HUES48 (cell line): ENCODE measurements around the gene FTCD.
A peak's percentile ranks its signal among the peaks of the same experiment; 100 is the strongest.
"Not testable (repeated sequence)": the region's sequence is repeated elsewhere in the genome, so short reads cannot be mapped to it uniquely, and the experiment has no call there.

ENCODE experiments used
- H3K27ac ChIP-seq: one replicate; pipeline ENCODE4 v1.7.0; 2013; ENCODE audit warnings: low read depth, low read length, inconsistent platforms
- H3K27me3 ChIP-seq: 2 replicates; pipeline ENCODE4 v1.6.1; 2013; ENCODE audit warnings: mild to moderate bottlenecking, low read length; ENCODE audit not compliant: control insufficient read depth, insufficient read depth
- H3K36me3 ChIP-seq: 2 replicates; pipeline ENCODE4 v1.6.1; 2013; ENCODE audit warnings: low read length; ENCODE audit not compliant: control insufficient read depth, insufficient read depth
- H3K4me1 ChIP-seq: 2 replicates; pipeline ENCODE4 v1.6.1; 2013; ENCODE audit warnings: mild to moderate bottlenecking, low read length; ENCODE audit not compliant: control insufficient read depth, insufficient read depth
- H3K4me3 ChIP-seq: 2 replicates; pipeline ENCODE4 v1.5.1; 2013; ENCODE audit warnings: mild to moderate bottlenecking, low read depth, low read length
- H3K9ac ChIP-seq: 2 replicates; pipeline ENCODE4 v1.6.1; 2013; ENCODE audit warnings: mild to moderate bottlenecking, low read depth, low read length, moderate library complexity
- H3K9me3 ChIP-seq: 2 replicates; pipeline ENCODE4 v1.6.1; 2013; ENCODE audit warnings: low read length; ENCODE audit not compliant: control insufficient read depth, insufficient read depth

The FTCD gene, protein sequence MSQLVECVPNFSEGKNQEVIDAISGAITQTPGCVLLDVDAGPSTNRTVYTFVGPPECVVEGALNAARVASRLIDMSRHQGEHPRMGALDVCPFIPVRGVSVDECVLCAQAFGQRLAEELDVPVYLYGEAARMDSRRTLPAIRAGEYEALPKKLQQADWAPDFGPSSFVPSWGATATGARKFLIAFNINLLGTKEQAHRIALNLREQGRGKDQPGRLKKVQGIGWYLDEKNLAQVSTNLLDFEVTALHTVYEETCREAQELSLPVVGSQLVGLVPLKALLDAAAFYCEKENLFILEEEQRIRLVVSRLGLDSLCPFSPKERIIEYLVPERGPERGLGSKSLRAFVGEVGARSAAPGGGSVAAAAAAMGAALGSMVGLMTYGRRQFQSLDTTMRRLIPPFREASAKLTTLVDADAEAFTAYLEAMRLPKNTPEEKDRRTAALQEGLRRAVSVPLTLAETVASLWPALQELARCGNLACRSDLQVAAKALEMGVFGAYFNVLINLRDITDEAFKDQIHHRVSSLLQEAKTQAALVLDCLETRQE

DNA sequence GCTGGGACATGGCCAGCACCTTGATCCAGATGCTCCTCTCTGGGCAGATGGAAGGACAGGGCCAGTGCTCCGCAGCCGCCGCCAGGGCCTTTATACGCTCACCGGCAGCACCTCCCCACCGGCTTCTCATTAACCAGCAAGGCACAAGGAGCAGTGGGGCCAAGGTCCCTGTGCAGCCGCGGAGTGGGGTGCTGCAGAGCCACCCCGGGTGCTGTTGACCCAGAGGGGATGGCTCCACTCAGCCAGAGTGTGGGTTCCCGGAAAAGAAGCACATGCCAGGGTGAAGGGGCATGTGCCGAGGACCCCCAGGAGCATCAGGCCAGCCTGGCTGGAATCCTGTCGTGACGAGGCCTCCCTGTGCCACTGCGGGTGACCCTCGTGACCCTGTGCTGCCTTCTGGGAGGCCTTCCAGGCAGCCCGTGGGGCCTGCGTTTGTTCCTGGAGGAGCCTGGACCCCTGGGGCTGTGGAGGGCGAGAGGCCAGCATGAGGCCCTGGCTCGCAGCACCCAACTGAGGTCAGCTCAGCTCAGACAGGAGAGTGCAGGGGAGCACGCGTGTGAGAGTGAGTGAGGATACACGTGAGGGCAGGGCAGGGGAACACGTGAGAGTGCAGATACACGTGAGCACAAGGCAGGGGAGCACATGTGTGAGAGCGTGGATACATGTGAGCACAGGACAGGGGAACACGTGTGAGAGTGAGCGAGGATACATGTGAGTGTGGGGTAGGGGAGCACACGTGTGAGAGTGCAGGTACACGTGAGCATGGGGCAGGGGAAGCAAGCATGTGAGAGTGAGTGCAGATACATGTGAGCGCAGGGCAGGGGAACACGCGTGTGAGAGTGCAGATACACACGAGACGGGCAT lies at the start of gene FTCD:
FTCD (minus strand) TSS at position 66 of the 864 bp plus-strand sequence; CDS start at position 10, 56 bp downstream.
- Histone ChIP-seq H3K9ac (no peak within 1 kb of the TSS), H3K36me3 (no peaks in the 10 kb centered on the region; the same call in 1 of the 2 replicates), H3K27me3 (no peaks in the 10 kb centered on the region), H3K4me1 (0 out of 2 replicates have a peak, but pooled peaks cover 5% of the 10 kb centered on the region), H3K9me3 (no peaks in the 10 kb centered on the region), H3K4me3 (no peak within 1 kb of the TSS), H3K27ac (no peak within 1 kb of the TSS)

DNA sequence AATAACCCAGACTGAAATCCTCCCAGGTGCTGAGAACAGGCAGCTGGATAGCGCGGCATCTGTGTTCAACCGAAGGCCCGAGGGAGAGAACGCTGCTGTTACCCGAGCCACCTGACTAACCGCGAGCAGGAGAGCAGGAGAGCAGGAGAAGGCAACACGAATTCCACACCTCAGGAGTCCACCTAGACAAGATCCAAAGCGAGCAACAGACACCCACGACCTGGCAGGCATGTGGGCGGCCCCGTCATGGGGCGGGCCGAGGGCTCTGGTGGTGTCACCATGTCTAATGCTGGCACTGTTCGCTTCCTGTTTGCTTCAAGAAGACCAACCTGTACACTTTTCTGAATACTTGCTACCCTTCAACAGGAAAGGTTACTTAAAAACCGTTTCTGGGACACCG lies 49.8 kb upstream of the FTCD start:
- Histone ChIP-seq H3K36me3 (peaks cover 77% of the 10 kb centered on the region), H3K9ac (no peak overlapping the region), H3K4me3 (no peak overlapping the region), H3K4me1 (no peaks in the 10 kb centered on the region), H3K27me3 (no peaks in the 10 kb centered on the region), H3K9me3 (no peaks in the 10 kb centered on the region), H3K27ac (no peak overlapping the region)

DNA sequence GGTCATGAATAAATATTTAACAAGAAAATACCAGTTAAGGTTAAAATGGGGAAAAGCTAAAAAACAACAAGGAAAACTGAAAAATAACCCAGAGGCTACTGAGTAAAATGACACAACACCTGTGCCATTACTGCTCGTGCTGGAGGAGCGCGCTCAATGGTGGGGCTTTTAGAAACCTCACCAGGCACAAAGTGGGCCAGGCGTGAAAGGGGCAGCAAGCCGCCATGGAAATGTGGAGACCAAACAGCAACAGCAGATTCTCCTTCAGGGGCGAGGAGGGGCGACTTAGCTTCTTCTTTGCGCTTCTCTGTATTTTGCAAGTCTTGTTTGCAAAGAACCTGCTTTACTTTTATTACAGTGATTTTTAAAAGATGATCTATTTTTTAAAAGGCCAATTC lies 47.8 kb upstream of the FTCD start:
- Histone ChIP-seq H3K9me3 (no peaks in the 10 kb centered on the region), H3K27ac (peak overlapping the region; percentile 11), H3K9ac (no peak overlapping the region), H3K4me3 (no peak overlapping the region), H3K27me3 (no peaks in the 10 kb centered on the region), H3K4me1 (no peaks in the 10 kb centered on the region), H3K36me3 (peaks cover 81% of the 10 kb centered on the region)

DNA sequence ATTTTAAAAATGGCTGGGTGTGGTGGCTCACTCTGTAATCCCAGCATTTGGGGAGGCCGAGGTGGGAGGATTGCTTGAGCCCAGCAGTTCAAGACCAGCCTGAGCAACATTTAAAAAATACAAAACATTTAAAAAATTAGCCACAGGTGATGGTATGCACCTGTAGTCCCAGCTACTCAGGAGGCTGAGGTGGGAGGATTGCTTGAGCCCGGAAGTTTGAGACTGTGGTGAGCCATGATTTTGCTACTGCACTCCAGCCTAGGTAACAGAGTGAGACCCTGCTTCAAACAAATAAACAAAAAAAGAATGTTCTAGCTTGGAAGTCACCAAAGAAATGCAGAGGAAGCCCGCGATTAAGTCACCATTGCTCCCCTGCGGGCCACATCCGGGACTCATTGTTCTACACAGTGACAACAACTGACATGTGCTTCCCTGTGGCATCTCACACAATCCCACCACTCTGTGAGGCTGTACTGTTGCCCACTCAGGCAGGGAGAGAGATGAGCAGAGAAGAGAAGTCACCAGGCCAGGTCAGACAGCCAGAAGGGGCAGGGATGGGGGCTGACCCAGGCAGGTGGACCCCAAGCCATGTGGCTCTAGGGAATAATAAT lies 47.3 kb upstream of the FTCD start:
- Histone ChIP-seq H3K36me3 (peaks cover 81% of the 10 kb centered on the region), H3K27me3 (no peaks in the 10 kb centered on the region), H3K4me1 (no peaks in the 10 kb centered on the region), H3K4me3 (no peak overlapping the region), H3K9me3 (no peaks in the 10 kb centered on the region), H3K9ac (no peak overlapping the region), H3K27ac (peak overlapping the region; percentile 28)

DNA sequence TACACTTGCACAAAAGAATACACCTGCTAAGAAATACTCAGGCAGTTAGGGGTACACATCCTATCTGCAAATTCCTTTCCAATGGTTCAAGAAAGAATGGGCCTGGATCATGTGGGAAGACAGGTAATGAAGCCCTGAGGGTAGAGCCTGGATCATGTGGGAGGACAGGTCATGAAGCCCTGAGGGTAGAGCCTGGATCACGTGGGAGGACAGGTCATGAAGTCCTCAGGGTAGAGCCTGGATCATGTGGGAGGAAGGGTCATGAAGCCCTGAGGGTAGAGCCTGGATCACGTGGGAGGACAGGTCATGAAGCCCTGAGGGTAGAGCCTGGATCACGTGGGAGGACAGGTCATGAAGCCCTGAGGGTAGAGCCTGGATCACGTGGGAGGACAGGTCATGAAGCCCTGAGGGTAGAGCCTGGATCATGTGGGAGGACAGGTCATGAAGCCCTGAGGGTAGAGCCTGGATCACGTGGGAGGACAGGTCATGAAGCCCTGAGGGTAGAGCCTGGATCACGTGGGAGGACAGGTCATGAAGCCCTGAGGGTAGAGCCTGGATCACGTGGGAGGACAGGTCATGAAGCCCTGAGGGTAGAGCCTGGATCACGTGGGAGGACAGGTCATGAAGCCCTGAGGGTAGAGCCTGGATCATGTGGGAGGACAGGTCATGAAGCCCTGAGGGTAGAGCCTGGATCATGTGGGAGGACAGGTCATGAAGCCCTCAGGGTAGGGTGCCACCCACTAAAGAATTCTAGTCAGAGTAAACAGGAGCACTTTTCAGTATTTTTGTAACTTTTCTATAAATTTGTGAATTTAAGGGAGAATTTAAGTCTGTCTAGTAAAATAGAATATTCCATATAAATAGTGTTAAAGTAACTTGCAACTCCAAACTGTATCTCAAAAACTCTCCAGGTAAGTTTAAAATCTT lies 45.8 kb upstream of the FTCD start:
- H3K9ac ChIP-seq, H3K4me1 ChIP-seq, H3K27ac ChIP-seq, H3K27me3 ChIP-seq, H3K4me3 ChIP-seq, H3K9me3 ChIP-seq: not testable (repeated sequence)
- peaks cover 78% of the 10 kb centered on the region for H3K36me3 ChIP-seq

DNA sequence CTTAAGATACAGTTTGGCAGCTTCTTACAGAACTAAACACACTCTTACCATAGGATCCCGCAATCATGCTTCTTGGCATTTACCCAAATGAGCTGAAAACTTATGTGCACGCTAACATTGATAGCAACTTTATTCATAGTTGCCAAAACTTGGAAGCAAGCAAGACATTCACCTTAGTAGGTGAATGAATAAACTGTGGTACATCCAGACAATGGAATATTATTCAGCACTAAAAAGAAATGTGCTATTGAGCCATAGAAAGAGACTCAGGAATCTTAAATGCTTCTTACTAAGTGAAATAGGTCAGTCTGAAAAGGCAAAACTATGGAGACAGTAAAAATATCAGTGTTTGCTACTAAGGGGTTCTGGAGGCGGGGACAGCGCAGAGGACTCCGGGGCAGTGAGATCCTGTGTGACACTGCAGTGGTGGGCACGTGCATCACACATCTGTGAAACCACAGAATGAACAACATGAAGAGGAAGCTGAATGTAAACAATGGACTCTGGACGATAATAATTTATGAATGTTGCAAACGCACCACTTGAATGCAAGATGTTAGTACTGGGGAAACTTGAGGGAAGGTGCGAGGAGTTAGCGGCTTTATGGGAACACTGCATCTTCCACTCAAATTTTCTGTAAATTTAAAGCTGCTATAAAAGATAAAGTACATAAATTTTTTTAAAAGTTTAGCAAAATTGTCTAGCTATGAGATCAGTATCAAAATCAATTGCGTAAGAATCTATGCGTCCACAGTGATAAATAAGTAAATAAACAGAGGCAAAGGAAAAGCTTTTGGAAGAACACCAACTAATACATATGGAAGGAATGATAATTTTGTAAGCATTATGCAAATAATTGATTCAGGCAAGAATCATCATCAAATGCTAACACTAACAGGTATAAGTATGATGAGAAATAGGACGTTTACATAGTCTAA lies 44.3 kb upstream of the FTCD start:
- Histone ChIP-seq H3K4me3 (no peak overlapping the region), H3K4me1 (no peaks in the 10 kb centered on the region), H3K36me3 (peaks cover 78% of the 10 kb centered on the region), H3K9me3 (no peaks in the 10 kb centered on the region), H3K27ac (no peak overlapping the region), H3K27me3 (no peaks in the 10 kb centered on the region), H3K9ac (no peak overlapping the region)

DNA sequence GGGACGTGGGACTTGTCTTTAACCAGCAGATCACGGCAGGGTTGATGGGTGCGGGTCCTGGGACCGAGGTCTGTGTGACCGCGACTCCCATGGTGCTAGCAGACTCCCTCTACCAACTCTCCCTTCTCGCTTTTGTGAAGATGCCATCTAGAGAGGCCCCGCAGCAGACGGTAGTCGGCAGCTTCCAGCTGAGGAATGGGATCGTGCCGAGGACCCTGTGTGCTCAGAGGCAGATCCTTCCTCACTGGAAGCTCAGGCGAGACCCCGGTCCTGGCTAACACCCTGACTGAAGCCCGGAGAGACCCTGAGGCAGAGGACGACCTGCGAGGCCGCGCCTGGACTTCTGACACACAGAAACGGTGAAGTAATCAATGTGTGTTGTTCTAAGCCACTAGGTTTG lies 41.4 kb upstream of the FTCD start:
- Histone ChIP-seq H3K9me3 (no peaks in the 10 kb centered on the region), H3K4me1 (no peaks in the 10 kb centered on the region), H3K27ac (no peak overlapping the region), H3K36me3 (peaks cover 87% of the 10 kb centered on the region), H3K27me3 (no peaks in the 10 kb centered on the region), H3K9ac (no peak overlapping the region), H3K4me3 (no peak overlapping the region)

DNA sequence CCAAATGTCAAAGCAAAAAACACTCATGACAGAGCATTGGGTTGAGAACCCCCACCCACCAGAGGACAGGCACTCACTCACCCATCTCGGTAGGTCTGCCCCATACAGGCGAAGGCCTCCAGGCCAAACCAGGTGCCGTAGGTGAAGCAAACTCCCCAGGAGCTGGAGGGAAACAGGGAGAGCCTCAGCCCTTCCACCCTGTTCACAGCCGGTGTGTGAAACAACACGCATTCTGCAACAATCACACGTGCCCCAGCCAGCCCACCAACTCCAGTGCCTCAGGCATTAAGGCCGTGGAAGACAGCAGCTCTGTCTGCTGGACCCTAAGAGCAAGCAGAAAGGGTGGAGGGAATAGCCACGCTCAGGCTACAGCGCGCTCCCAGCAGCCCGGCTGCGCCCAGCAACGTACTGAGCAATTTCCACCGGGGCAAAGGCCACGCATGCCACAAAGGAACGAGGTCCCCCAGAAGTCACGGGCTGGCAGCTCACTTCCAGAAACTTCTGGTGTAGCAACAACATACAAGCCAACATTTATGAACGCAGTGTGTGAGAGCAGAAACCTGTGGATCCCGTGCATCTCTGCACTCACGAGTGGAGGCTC lies 40.3 kb upstream of the FTCD start:
- no peak overlapping the region for H3K9ac ChIP-seq

More for the DNA sequence above, 40.3 kb upstream of the FTCD start:
- Histone ChIP-seq H3K27ac (no peak overlapping the region), H3K36me3 (peaks cover 90% of the 10 kb centered on the region), H3K9me3 (no peaks in the 10 kb centered on the region), H3K4me3 (no peak overlapping the region), H3K27me3 (no peaks in the 10 kb centered on the region), H3K4me1 (no peaks in the 10 kb centered on the region)
